ENCODE measurements around the gene SLC5A3.

GRCh38 chr21:34083357-34083756, 10.0 kb downstream of the SLC5A3 start:
- TF ChIP-seq CTCF (IDR thresholded peaks at IDR 0.05; ENCODE audit: insufficient read depth, low read length, poor library complexity, severe bottlenecking), result no peak
- TF ChIP-seq EZH2phosphoT487 (conservative IDR thresholded peaks at IDR 0.05; ENCODE audit: low read length), result no peak

Measured in SU-DHL-6 (cell line).